Panc1 (cell line): ENCODE results near the gene SMAD1. TPM values are rescaled to one million over a fixed set of nuclear protein-coding genes. Genes with fewer than 3 reads are reported as not detected.

ENCODE experiments used
- ATAC-seq: fragments of 200-7000 bp; cut with Tn5 transposase; 2 replicates; pipeline ENCODE4 v1.9.1; 2020; ENCODE audit warnings: mild to moderate bottlenecking, moderate library complexity
- BruUV-seq: library from RNA; stranded (reverse); fragments of 400-500 nt; replicated peaks from 2 replicates; lab custom pipeline; 2021; lab: Mats Ljungman, UMichigan
- CTCF ChIA-PET: fragments of 300-600 bp; sonication (Branson Sonifier 250); formaldehyde crosslinking; loops from one replicate; lab custom pipeline; 2022; ENCODE audit warnings: antibody characterized with exemption; lab: Charles Lee
- POLR2A ChIA-PET: fragments of 300-600 bp; sonication (Branson Sonifier 250); formaldehyde crosslinking; loops from one replicate; lab custom pipeline; 2022; ENCODE audit warnings: antibody characterized with exemption; lab: Charles Lee
- DNase-seq: peaks from one replicate; pipeline ENCODE4 v3.0.0-alpha.2; 2010; ENCODE audit warnings: low read depth, low spot score
- H3K27ac ChIP-seq: 2 replicates; pipeline ENCODE4 v1.5.1; 2011; ENCODE audit warnings: mild to moderate bottlenecking, low read length, inconsistent platforms
- H3K27me3 ChIP-seq: fragments of 200-500 bp; sonication (Bioruptor generic); 2 replicates; pipeline ENCODE4 v1.6.0; 2014; ENCODE audit warnings: low read length, inconsistent platforms; ENCODE audit not compliant: control insufficient read depth, insufficient read depth
- H3K36me3 ChIP-seq: fragments of 200-500 bp; sonication (Bioruptor generic); 2 replicates; pipeline ENCODE4 v1.5.1; 2014; ENCODE audit warnings: inconsistent platforms, mild to moderate bottlenecking, low read length, moderate library complexity; ENCODE audit not compliant: control insufficient read depth, insufficient read depth
- H3K4me1 ChIP-seq: 2 replicates; pipeline ENCODE4 v1.5.1; 2011; ENCODE audit warnings: inconsistent platforms, mild to moderate bottlenecking, low read length, moderate library complexity; ENCODE audit not compliant: control insufficient read depth, insufficient read depth
- H3K4me3 ChIP-seq, 2 experiments: 2 replicates each; pipeline ENCODE4 v1.5.1; 2011 to 2012; ENCODE audit warnings: low read depth in 2 of 2, low read length in 2 of 2, mild to moderate bottlenecking in 2 of 2, inconsistent platforms in 1 of 2, moderate library complexity in 1 of 2
- H3K9me3 ChIP-seq: fragments of 200-500 bp; sonication (Bioruptor generic); 2 replicates; pipeline ENCODE4 v1.5.1; 2014; ENCODE audit warnings: low read depth, mild to moderate bottlenecking, inconsistent platforms, low read length, moderate library complexity; ENCODE audit not compliant: control insufficient read depth, insufficient read depth
- POLR2AphosphoS5 ChIP-seq: IDR thresholded peaks from 2 replicates; pipeline ENCODE4 v1.6.1; 2012; ENCODE audit warnings: mild to moderate bottlenecking, low read depth, low read length, moderate library complexity
- SIN3A ChIP-seq: IDR thresholded peaks from 2 replicates; pipeline ENCODE4 v1.6.1; 2012; ENCODE audit warnings: low read depth, mild to moderate bottlenecking, low read length, moderate library complexity, borderline replicate concordance; ENCODE audit not compliant: insufficient read depth
- TCF7L2 ChIP-seq: IDR thresholded peaks from 2 replicates; pipeline ENCODE4 v1.6.1; 2011; ENCODE audit warnings: mild to moderate bottlenecking, low read depth, low read length, inconsistent platforms
- in situ Hi-C: cut with HindIII; loops from 2 replicates; pipeline ENCODE4 v1.10.0; 2016; ENCODE audit warnings: low sequenced_read_pairs, low pct_unique_long_range_greater_than_20kb
- intact Hi-C: fragments of 100-400 bp; cut with micrococcal nuclease; formaldehyde crosslinking; loops from one replicate; pipeline ENCODE4 v1.10.0; 2022; ENCODE audit not compliant: unreplicated experiment
- total RNA-seq: library from RNA; stranded (reverse); gene quantifications from one replicate; pipeline ENCODE4 v1.2.1, GENCODE V29; 2021; ENCODE audit not compliant: unreplicated experiment
- TF ChIP-seq, protein P1 (sequence below): fragments of 450-650 bp; IDR thresholded peaks from 2 replicates; pipeline ENCODE4 v1.5.1; 2017; ENCODE audit warnings: mild to moderate bottlenecking
- TF ChIP-seq, protein P2 (sequence below), 2 experiments: IDR thresholded peaks; 2 replicates each; pipeline ENCODE4 v1.6.1; 2011 to 2012; ENCODE audit warnings: low read depth in 2 of 2, control low read depth in 1 of 2, low read length in 1 of 2, mild to moderate bottlenecking in 1 of 2, moderate library complexity in 1 of 2; ENCODE audit not compliant: insufficient read depth in 1 of 2

SMAD1 gene
- total RNA-seq, 1 experiment from 2014 or later: 24.1 TPM

DNA sequence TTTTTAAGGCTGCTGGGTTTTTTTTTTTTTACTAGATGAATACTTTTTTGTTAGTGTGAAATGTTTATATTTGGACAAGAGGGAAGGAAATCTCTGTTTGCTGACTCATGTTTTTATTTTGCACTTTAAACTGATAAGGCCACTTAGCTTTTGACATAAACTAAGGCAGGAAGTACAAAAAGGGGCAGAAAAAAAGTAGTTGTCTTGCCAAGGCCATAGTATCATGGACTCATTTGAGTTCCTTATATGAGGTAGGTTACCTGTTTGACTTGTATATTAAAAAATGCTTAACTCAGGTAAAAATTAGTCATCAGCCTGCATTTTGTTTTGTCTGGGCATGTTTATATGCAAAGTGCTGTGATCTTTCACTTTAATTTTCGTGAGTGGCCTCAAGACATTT lies 26.0 kb downstream of the SMAD1 start:
- ChIA-PET POLR2A (no interaction called here), CTCF (no interaction called here)
- Histone ChIP-seq H3K9me3 (peaks cover 15% of the 10 kb centered on the region; the same call in 1 of the 2 replicates), H3K4me3 (no peak overlapping the region), H3K27ac (no peak overlapping the region), H3K36me3 (no peaks in the 10 kb centered on the region), H3K4me1 (no peaks in the 10 kb centered on the region; the same call in 1 of the 2 replicates), H3K27me3 (no peaks in the 10 kb centered on the region)
- ATAC-seq (no peak), DNase-seq (no peak)
- in situ Hi-C loops (no loop called here), intact Hi-C loops (no loop called here)
- no TSS peak for BruUV-seq
- TF ChIP-seq SIN3A (no peak), TCF7L2 (no peak), POLR2AphosphoS5 (no peak)
- TF ChIP-seq, protein P1, sequence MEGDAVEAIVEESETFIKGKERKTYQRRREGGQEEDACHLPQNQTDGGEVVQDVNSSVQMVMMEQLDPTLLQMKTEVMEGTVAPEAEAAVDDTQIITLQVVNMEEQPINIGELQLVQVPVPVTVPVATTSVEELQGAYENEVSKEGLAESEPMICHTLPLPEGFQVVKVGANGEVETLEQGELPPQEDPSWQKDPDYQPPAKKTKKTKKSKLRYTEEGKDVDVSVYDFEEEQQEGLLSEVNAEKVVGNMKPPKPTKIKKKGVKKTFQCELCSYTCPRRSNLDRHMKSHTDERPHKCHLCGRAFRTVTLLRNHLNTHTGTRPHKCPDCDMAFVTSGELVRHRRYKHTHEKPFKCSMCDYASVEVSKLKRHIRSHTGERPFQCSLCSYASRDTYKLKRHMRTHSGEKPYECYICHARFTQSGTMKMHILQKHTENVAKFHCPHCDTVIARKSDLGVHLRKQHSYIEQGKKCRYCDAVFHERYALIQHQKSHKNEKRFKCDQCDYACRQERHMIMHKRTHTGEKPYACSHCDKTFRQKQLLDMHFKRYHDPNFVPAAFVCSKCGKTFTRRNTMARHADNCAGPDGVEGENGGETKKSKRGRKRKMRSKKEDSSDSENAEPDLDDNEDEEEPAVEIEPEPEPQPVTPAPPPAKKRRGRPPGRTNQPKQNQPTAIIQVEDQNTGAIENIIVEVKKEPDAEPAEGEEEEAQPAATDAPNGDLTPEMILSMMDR: no peak
- TF ChIP-seq, protein P2, sequence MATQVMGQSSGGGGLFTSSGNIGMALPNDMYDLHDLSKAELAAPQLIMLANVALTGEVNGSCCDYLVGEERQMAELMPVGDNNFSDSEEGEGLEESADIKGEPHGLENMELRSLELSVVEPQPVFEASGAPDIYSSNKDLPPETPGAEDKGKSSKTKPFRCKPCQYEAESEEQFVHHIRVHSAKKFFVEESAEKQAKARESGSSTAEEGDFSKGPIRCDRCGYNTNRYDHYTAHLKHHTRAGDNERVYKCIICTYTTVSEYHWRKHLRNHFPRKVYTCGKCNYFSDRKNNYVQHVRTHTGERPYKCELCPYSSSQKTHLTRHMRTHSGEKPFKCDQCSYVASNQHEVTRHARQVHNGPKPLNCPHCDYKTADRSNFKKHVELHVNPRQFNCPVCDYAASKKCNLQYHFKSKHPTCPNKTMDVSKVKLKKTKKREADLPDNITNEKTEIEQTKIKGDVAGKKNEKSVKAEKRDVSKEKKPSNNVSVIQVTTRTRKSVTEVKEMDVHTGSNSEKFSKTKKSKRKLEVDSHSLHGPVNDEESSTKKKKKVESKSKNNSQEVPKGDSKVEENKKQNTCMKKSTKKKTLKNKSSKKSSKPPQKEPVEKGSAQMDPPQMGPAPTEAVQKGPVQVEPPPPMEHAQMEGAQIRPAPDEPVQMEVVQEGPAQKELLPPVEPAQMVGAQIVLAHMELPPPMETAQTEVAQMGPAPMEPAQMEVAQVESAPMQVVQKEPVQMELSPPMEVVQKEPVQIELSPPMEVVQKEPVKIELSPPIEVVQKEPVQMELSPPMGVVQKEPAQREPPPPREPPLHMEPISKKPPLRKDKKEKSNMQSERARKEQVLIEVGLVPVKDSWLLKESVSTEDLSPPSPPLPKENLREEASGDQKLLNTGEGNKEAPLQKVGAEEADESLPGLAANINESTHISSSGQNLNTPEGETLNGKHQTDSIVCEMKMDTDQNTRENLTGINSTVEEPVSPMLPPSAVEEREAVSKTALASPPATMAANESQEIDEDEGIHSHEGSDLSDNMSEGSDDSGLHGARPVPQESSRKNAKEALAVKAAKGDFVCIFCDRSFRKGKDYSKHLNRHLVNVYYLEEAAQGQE (IDR thresholded peaks at IDR 0.05; ENCODE audit: insufficient read depth in 1 of 2, low read depth in 2 of 2, low read length in 1 of 2): no peak

DNA sequence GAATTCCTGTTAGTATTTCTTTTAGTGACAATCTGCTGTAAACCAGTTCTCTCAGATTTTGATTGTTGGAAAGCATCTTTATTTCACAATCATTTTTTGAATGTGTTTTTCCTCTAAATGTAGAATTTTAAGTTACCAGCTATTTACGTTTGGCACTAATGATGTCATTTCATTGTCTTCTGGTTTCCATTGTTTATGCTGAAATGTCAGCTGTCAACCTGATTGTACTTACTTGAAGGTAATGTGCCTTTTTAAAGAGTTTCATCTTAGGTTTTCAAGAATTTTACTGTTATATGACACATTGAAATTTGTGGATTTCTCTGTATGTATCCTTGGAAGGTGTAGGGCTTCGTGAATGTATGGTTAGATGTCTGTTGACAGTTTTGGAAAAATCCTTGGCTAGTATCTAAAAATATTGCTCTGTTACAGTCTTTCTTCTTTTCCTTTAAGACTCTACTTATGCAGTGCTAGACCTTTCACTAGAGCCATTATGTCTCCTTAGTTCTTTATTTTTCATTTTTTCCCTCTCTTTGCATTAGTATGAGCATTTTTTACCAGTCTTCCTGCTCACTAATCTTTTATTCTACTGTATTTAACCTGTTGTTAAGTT lies 30.4 kb downstream of the SMAD1 start:
- Histone ChIP-seq H3K27me3 (no peaks in the 10 kb centered on the region), H3K27ac (no peak overlapping the region), H3K36me3 (no peaks in the 10 kb centered on the region), H3K4me3 (no peak overlapping the region), H3K9me3 (peaks cover 18% of the 10 kb centered on the region; the same call in 1 of the 2 replicates), H3K4me1 (no peaks in the 10 kb centered on the region; the same call in 1 of the 2 replicates)
- BruUV-seq: no TSS peak
- in situ Hi-C loops (no loop called here), intact Hi-C loops (no loop called here)
- ChIA-PET POLR2A (no interaction called here), CTCF (no interaction called here)
- DNase-seq (no peak), ATAC-seq (no peak)
- TF ChIP-seq POLR2AphosphoS5: no peak
- TF ChIP-seq, protein P2 (IDR thresholded peaks at IDR 0.05; ENCODE audit: insufficient read depth in 1 of 2, low read depth in 2 of 2, low read length in 1 of 2): no peak
- no peak for TF ChIP-seq SIN3A
- TF ChIP-seq, protein P1: no peak
- no peak for TF ChIP-seq TCF7L2
